Epithelial cell of proximal tubule (primary cell): ENCODE results near the gene TCF7. TPM values are rescaled to one million over a fixed set of nuclear protein-coding genes. Genes with fewer than 3 reads are reported as not detected.

ENCODE experiments used
- DNase-seq: peaks from one replicate; pipeline ENCODE4 v3.0.0-alpha.2; 2011; ENCODE audit warnings: low read depth
- H3K4me3 ChIP-seq: 2 replicates; pipeline ENCODE4 v1.5.1; 2011; ENCODE audit warnings: low read depth, mild to moderate bottlenecking, low read length
- CTCF ChIP-seq: conservative IDR thresholded peaks from 2 replicates; pipeline ENCODE4 v1.5.1; 2012; ENCODE audit warnings: low read depth, mild to moderate bottlenecking, low read length
- total RNA-seq: library from RNA; depleted of rRNA; stranded (reverse); fragments of >200 nt; gene quantifications from 2 replicates; pipeline ENCODE4 v1.2.3, GENCODE V29; 2015

Gene TCF7
- total RNA-seq, 1 donor from 2014 or later = 3.6 TPM

GRCh38 chr5:134195666-134196065 is 81.2 kb downstream of the TCF7 start:
- H3K4me3 ChIP-seq = no peak overlapping the region
- DNase-seq = no peak
- no peak for TF ChIP-seq CTCF

Other genes with a start within 250 kb of the TCF7 start
- 71.1 and 73.2 TPM in 2 replicates for gene C5orf15, start 146.1 kb upstream of the TCF7 start, total RNA-seq
- gene VDAC1, start 109.7 kb upstream of the TCF7 start, total RNA-seq = 295 and 368 TPM in 2 replicates
- 210 and 277 TPM in 2 replicates for gene SKP1, start 62.3 kb downstream of the TCF7 start, total RNA-seq
- gene PPP2CA, start 111.4 kb downstream of the TCF7 start, total RNA-seq = 162 and 196 TPM in 2 replicates